Transverse colon (tissue), 4 donors: ENCODE measurements around the gene DHRS3. TPM values are rescaled to one million over a fixed set of nuclear protein-coding genes. Genes with fewer than 3 reads are reported as not detected.
A peak's percentile ranks its signal among the peaks of the same experiment; 100 is the strongest.

Experiments used
- DNase-seq: peaks from one replicate; pipeline ENCODE4 v3.0.0-alpha.2; 2019
- H3K27ac ChIP-seq, 4 donors: fragments of 200-600 bp; sonication (generic); 2 replicates each; pipeline ENCODE4 v1.5.1; 2016 to 2018; ENCODE audit warnings: inconsistent platforms in 4 of 4
- H3K27me3 ChIP-seq: fragments of 200-600 bp; sonication (generic); 2 replicates; pipeline ENCODE4 v1.5.1; 2017; ENCODE audit warnings: inconsistent platforms
- H3K36me3 ChIP-seq, 4 donors: fragments of 200-600 bp; sonication (generic); 2 replicates each; pipeline ENCODE4 v1.5.1; 2017 to 2019; ENCODE audit warnings: inconsistent platforms in 4 of 4
- H3K4me1 ChIP-seq, 4 donors: fragments of 200-600 bp; sonication (generic); 2 replicates each; pipeline ENCODE4 v1.5.1; 2017 to 2020; ENCODE audit warnings: inconsistent platforms in 4 of 4
- H3K4me3 ChIP-seq, 4 donors: fragments of 200-600 bp; sonication (generic); 1 replicate in 1 of 4; 2 replicates in 3 of 4; pipeline versions ENCODE4 v1.5.1 to v1.6.1; 2017 to 2019; ENCODE audit warnings: inconsistent platforms in 4 of 4
- H3K9me3 ChIP-seq, 2 donors: fragments of 200-600 bp; sonication (generic); 2 replicates each; pipeline ENCODE4 v1.5.1; 2017 to 2019; ENCODE audit warnings: inconsistent platforms in 2 of 2
- CTCF ChIP-seq, 5 experiments: fragments of 200-600 bp in 3 of 5; fragments of 450-650 bp in 2 of 5; sonication (generic) in 3 of 5; IDR thresholded peaks; 1 replicate in 2 of 5; 2 replicates in 3 of 5; pipeline ENCODE4 v1.5.1; 2016 to 2017; ENCODE audit warnings: antibody characterized with exemption in 5 of 5, inconsistent platforms in 3 of 5, mild to moderate bottlenecking in 2 of 5, moderate library complexity in 1 of 5
- EP300 ChIP-seq: sonication (generic); formaldehyde crosslinking; IDR thresholded peaks from one replicate; pipeline ENCODE4 v1.6.1; 2017; ENCODE audit warnings: antibody characterized with exemption, low read depth
- POLR2A ChIP-seq: fragments of 450-650 bp; IDR thresholded peaks from one replicate; pipeline ENCODE4 v1.6.1; 2016; ENCODE audit warnings: antibody characterized with exemption, mild to moderate bottlenecking, moderate library complexity
- POLR2AphosphoS5 ChIP-seq, 3 donors: sonication (generic); formaldehyde crosslinking; IDR thresholded peaks; one replicate each; pipeline ENCODE4 v1.6.1; 2016; ENCODE audit warnings: antibody characterized with exemption in 3 of 3
- WGBS, 2 donors: methylation state at CpG; one replicate each; pipeline ENCODE4 v1.1.5; 2018; ENCODE audit warnings: low coverage in 1 of 2; 5-methylcytosine and 5-hydroxymethylcytosine counted together
- in situ Hi-C, 4 donors: fragments of 200-750 bp; cut with MboI; loops; one replicate each; pipeline versions ENCODE4 v1.15.0 to v1.15.1; 2017; ENCODE audit warnings: low sequenced_read_pairs in 3 of 4, low pct_ligation_motif_present in 1 of 4, low pct_unique_long_range_greater_than_20kb in 1 of 4
- intact Hi-C: fragments of 100-400 bp; cut with DNase I; formaldehyde crosslinking; loops from one replicate; pipeline ENCODE4 v1.15.1; 2023; ENCODE audit warnings: low total_unique reads
- total RNA-seq, 4 donors: library from RNA; depleted of rRNA; stranded (reverse); fragments of >200 nt; gene quantifications; one replicate each; pipeline ENCODE4 v1.1.0, GENCODE V29; 2016

DHRS3 gene
- total RNA-seq, 4 donors from 2014 or later, result 55.3 to 122 (median 103) TPM

DNA sequence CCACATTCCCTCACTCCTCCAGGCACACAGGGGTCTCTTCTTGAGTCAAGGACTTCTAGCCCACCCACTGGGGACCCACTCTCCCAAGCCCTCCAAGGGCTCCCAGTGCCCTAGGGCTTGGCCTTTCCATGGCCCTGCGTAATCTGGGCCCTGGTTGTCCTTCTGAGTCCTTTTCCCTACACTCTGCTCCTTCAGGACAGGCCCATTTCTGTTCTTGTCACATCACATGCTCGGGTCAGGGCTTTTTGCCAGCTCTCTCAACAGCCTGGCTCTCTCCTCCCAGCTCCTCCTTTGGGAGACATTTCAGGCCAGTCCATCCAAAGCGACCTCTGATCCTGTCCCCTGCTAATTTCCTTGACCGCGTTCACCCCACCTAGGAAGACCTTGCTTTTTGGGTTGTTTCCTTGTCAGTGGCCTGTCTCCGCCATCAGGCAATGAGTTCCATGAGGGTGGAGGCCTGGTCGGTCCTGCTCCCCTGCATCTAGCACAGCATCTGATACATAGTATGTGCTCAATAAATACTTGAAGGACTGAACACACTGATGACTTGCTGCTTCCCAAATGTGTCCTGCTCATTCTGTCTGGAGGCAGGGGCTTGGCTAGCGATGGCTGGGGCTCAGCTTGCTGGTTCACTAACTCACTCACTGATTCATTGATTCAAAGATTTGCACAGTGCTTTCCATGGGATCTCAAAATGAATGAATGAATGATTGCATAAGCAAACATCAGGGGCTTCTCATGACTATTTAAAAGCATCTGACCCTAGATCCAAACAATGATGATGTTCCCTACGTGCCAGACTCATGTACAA lies 44.8 kb downstream of the DHRS3 start:
- 90 to 100% methylated on average over 2 to 9 of the region's 9 CpGs for WGBS, 2 donors
- TF ChIP-seq POLR2A (no peak), CTCF (IDR thresholded peaks at IDR 0.05) (no peak), POLR2AphosphoS5 (IDR thresholded peaks at IDR 0.05) (no peak), EP300 (no peak)
- DNase-seq, result no peak
- no peaks in the 10 kb centered on the region for H3K9me3 ChIP-seq
- no peaks in the 10 kb centered on the region for H3K4me1 ChIP-seq
- peaks cover 0 to 37% (median 9%) of the 10 kb centered on the region in 4 donors for H3K36me3 ChIP-seq
- H3K4me3 ChIP-seq, result no peak overlapping the region
- intact Hi-C loops, result loop anchor here (1.0 kb wide), 1 partner anchor 14 kb away; no protein-coding TSS in a partner anchor
- H3K27ac ChIP-seq, result peak overlapping the region in 1 of 4 donors; percentile 17
- in situ Hi-C loops, result no loop called here
- no peaks in the 10 kb centered on the region for H3K27me3 ChIP-seq

GRCh38 chr1:12572522-12572921 lies 45.5 kb downstream of the DHRS3 start:
- Histone ChIP-seq H3K27ac (peak overlapping the region in 1 of 4 donors; percentile 17), H3K27me3 (no peaks in the 10 kb centered on the region), H3K4me1 (no peaks in the 10 kb centered on the region), H3K36me3 (peaks cover 0 to 41% (median 12%) of the 10 kb centered on the region in 4 donors), H3K4me3 (no peak overlapping the region), H3K9me3 (no peaks in the 10 kb centered on the region)
- intact Hi-C loops, result no loop called here
- in situ Hi-C loops, result no loop called here
- TF ChIP-seq EP300 (no peak), POLR2AphosphoS5 (IDR thresholded peaks at IDR 0.05) (no peak), POLR2A (no peak), CTCF (IDR thresholded peaks at IDR 0.05) (no peak)
- 92 to 98% methylated on average over 6 to 7 of the region's 7 CpGs for WGBS, 2 donors
- DNase-seq, result no peak

DNA sequence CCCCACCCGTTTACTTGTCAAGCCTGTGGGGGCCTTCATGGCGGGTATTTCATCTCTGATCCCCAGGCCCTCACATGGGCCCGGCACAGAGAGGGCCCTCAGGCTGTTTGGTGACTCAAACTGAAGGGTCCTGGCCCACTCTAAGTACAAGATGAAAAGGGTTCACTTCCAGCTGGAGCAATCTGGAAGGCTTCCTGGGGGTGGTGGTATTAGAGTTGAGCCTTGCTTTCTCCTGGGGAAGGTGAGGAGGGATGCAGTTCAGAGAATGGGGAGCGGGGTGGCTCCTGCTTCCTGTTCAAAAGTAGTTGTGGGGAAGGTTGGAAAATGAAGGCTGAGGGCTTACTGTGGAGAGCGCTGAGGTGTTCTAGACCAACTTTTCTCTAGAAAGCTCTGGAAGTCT lies 47.7 kb downstream of the DHRS3 start:
- Histone ChIP-seq H3K27me3 (no peaks in the 10 kb centered on the region), H3K9me3 (no peaks in the 10 kb centered on the region), H3K36me3 (peaks cover 0 to 42% (median 12%) of the 10 kb centered on the region in 4 donors), H3K27ac (no peak overlapping the region), H3K4me1 (peaks cover 0 to under 1% (median 0%) of the 10 kb centered on the region in 4 donors), H3K4me3 (no peak overlapping the region)
- DNase-seq, result no peak
- 87% methylated on average over 5 of the region's 5 CpGs; no CpG with 5 or more reads in 1 of the 2 donors for WGBS, 2 donors
- in situ Hi-C loops, result no loop called here
- TF ChIP-seq CTCF (IDR thresholded peaks at IDR 0.05) (no peak), POLR2AphosphoS5 (IDR thresholded peaks at IDR 0.05) (no peak), EP300 (no peak), POLR2A (no peak)
- intact Hi-C loops, result no loop called here

GRCh38 chr1:12568009-12568767 lies 49.8 kb downstream of the DHRS3 start:
- in situ Hi-C loops, result no loop called here

More at GRCh38 chr1:12568009-12568767, 49.8 kb downstream of the DHRS3 start:
- WGBS, 2 donors, result 84 to 92% methylated on average over 4 to 13 of the region's 14 CpGs
- Histone ChIP-seq H3K27me3 (no peaks in the 10 kb centered on the region), H3K9me3 (peaks cover 1 to 4% of the 10 kb centered on the region in 2 donors), H3K36me3 (peaks cover 0 to 37% (median 12%) of the 10 kb centered on the region in 4 donors), H3K4me1 (peaks cover 0 to 7% (median 6%) of the 10 kb centered on the region in 4 donors), H3K4me3 (no peak overlapping the region), H3K27ac (no peak overlapping the region)
- DNase-seq, result no peak
- intact Hi-C loops, result no loop called here
- TF ChIP-seq EP300, result no peak
- no peak for TF ChIP-seq POLR2AphosphoS5 (IDR thresholded peaks at IDR 0.05)
- no peak for TF ChIP-seq POLR2A
- TF ChIP-seq CTCF (IDR thresholded peaks at IDR 0.05), result no peak
